AG04449 (cell line): ENCODE measurements around the gene GTF3A.

Experiments used
- CTCF ChIA-PET: fragments of 350-600 bp; formaldehyde crosslinking; extraction: SDS; loops from one replicate; lab custom pipeline; 2021; ENCODE audit warnings: antibody characterized with exemption; lab: Yijun Ruan, JAX
- POLR2A ChIA-PET: fragments of 400-600, 350-600 bp; formaldehyde crosslinking; extraction: SDS; loops from one replicate; lab custom pipeline; 2020; ENCODE audit warnings: antibody characterized with exemption, inconsistent platforms; lab: Yijun Ruan, JAX
- DNase-seq: peaks from one replicate; pipeline ENCODE4 v3.0.0-alpha.2; 2010; ENCODE audit warnings: low read depth, low spot score
- H3K4me3 ChIP-seq: 2 replicates; pipeline ENCODE4 v1.5.1; 2011; ENCODE audit warnings: low read depth, mild to moderate bottlenecking, control low read depth, low read length
- TF ChIP-seq, protein P1 (sequence below): IDR thresholded peaks from one replicate; pipeline ENCODE4 v1.5.1; 2011; ENCODE audit warnings: mild to moderate bottlenecking, moderate library complexity, low read length, control low read depth, inconsistent platforms; ENCODE audit not compliant: insufficient read depth; ENCODE audit errors: missing control alignments

Gene GTF3A

DNA sequence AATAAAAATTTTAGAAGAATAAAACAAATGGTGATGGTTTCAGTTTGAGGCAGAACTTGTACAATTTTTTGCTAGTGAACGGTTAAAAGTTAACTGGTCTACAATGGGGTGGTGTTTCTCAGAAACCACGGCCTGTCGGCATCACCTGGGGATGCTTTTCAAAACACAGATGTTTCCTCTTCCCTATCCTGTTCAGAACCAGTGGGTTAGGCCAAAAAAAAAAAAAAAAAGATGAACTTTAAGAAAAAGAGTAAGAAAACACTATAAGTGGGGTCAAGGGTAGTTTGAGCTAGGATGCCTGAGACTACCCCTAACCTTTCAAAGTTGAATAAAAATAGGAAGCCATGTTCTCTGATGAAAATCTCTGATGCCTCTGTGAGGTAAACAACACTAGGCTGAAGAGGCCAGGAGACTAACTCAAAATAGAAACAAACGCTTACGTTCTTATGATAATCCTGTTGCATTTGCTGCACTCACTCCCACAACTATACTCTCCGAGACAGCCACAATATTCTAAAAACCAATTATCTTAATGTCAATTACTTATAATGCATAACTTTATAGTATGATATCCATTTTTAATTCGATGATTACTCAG is 22.7 kb downstream of the GTF3A start:
- DNase-seq: no peak
- TF ChIP-seq, protein P1, sequence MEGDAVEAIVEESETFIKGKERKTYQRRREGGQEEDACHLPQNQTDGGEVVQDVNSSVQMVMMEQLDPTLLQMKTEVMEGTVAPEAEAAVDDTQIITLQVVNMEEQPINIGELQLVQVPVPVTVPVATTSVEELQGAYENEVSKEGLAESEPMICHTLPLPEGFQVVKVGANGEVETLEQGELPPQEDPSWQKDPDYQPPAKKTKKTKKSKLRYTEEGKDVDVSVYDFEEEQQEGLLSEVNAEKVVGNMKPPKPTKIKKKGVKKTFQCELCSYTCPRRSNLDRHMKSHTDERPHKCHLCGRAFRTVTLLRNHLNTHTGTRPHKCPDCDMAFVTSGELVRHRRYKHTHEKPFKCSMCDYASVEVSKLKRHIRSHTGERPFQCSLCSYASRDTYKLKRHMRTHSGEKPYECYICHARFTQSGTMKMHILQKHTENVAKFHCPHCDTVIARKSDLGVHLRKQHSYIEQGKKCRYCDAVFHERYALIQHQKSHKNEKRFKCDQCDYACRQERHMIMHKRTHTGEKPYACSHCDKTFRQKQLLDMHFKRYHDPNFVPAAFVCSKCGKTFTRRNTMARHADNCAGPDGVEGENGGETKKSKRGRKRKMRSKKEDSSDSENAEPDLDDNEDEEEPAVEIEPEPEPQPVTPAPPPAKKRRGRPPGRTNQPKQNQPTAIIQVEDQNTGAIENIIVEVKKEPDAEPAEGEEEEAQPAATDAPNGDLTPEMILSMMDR: no peak
- POLR2A ChIA-PET: no interaction called here
- H3K4me3 ChIP-seq: no peak overlapping the region
- CTCF ChIA-PET: interaction anchor here (0.7 to 0.8 kb wide), 2 partner anchors 22 to 69 kb away, joined by 3 read pairs; partner anchors contain the start of gene GTF3A

DNA sequence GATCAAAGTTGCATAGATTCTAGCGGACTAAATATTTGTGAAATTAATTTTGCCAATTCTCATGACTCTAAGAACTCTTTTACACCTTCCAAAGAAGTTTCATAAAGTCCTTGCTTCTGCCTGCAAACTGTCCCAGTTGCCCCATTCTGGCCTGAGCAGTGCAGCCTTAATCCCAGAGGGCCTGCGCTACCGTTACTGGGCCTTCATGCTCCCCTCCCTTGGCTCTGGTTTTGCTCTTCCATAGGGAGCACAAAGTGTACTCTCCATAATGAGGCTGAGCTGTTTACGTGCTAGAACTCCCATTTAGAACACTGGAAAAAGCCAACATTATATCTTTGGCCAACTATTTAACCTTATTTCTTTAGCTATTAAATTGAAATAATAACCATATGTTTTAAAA is 23.9 kb downstream of the GTF3A start:
- no peak for DNase-seq
- TF ChIP-seq, protein P1: no peak
- CTCF ChIA-PET: interaction anchor here (0.6 to 1.2 kb wide), 3 partner anchors 22 to 172 kb away, joined by 3 to 6 read pairs (median 3); no protein-coding TSS in a partner anchor
- no peak overlapping the region for H3K4me3 ChIP-seq
- POLR2A ChIA-PET: no interaction called here

DNA sequence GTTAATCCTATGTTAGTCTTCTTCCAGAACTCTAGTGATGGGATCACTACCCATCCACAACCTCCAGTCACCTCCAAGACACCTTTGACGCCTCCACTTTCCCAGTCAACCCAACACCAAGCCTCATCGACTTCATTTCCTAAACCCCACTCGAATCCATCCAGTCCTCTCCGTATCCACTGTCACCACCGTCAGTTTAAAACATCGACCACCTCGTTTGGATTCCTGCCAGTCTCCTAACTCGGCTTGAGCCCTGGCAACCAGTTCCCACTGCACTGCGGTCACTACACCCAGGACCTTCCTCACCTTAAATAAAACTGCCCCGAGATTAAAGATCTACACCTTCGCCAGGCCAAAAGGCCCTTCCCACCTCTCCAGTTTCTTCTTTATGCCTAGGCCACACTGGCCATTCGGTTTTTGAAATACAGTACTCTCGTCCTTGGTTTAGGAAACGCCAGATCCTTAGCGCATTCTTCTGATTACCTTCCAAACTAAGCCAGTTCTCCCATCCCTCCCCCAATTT is 24.7 kb downstream of the GTF3A start:
- TF ChIP-seq, protein P1: no peak
- H3K4me3 ChIP-seq: peak overlapping the region; percentile 83
- ChIA-PET POLR2A (interaction anchor here (1.3 kb wide), 1 partner anchor 170 kb away, joined by 3 read pairs; no protein-coding TSS in a partner anchor), CTCF (interaction anchor here (1.6 kb wide), 1 partner anchor 519 kb away, joined by 3 read pairs; no protein-coding TSS in a partner anchor)
- DNase-seq: no peak

DNA sequence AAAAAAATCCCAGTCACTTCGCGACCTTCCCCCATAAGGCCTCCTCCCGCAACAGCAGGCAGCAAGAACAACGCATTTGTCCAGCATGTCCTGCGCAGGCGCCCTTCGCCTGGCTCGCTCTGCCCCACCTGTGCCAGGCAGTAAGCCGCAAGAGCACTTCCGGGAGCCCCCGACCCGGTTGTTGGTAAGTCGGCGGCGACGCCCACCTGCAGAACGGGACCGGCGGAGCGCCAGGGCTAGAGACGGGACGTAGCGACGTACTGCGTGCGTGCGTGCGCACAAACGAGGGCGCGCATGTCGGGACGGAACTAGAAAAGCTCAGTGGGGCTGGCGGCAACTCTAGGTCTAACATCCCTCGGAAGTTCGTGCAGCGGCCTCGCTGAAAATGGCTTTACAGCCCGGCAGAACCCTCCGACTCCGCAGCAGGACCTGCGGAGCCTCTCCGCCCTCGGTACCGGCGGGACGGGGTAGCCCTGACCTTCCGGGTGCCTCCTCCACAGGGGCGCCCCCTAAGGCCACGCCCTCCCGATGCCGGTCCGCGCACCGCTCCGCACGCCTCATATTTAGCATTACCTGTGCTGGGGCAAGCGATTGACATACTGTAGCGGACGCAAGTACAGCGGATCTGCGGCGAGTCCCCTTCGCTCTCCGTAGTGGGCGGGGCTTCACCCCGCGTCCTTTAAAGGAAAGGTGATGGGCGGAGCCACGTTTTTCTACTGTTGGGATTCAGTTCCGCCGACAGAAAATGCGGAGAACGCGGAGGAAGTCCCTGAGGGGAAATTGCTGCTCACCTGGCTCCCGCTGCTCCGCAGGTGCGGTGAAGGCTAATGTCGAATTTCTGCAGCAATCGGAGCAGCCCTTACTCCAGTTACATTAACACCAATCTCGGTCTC is 25.8 kb downstream of the GTF3A start, which contains the start of gene MTIF3:
MTIF3 (minus strand) TSS at position 629 of the 893 bp plus-strand sequence. CDS start 10,116 bp downstream, outside the sequence.
- POLR2A ChIA-PET: interaction anchor here (0.8 to 1.3 kb wide), 3 partner anchors 25 to 169 kb away, joined by 3 to 5 read pairs (median 3); partner anchors contain the start of gene GTF3A
- TF ChIP-seq, protein P1: no peak
- CTCF ChIA-PET: interaction anchor here (1.4 to 1.6 kb wide), 2 partner anchors 88 to 520 kb away, joined by 3 read pairs; no protein-coding TSS in a partner anchor

DNA sequence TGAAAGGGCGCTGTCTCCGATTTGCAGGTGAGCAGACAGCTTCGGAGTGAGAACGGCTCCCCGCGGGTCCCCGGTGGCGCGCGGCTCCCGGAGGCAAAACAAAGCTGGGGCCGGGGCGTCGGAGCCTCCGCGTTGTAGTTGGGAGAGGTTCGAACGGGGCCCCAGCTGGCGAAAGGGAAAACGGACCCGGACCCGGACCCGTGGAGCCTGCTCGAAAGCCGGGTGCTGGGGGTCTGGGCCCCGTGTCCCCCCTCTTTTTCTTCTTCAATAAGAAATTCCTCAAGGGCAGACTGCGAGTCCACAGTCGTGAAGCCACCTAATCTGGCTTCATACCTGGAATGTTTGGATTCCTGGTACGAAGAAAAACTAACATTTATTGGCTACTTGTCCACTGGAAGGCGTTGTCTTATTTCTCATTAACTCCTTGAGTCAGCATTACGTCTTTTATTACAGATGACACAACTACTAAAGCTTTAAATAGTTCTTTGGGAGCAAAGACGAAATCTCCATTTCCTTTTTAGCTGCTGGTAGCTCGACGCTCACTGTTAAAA is 26.6 kb downstream of the GTF3A start:
- ChIA-PET CTCF (interaction anchor here (1.4 to 3.8 kb wide), 2 partner anchors 11 to 89 kb away, joined by 3 to 11 read pairs; no protein-coding TSS in a partner anchor), POLR2A (interaction anchor here (0.8 kb wide), 1 partner anchor 25 kb away, joined by 3 read pairs; no protein-coding TSS in a partner anchor)
- TF ChIP-seq, protein P1: no peak
- DNase-seq: no peak
- peak overlapping the region; percentile 83 for H3K4me3 ChIP-seq

More for the DNA sequence above, 25.8 kb downstream of the GTF3A start, which contains the start of gene MTIF3:
- peak; percentile 34 for DNase-seq
- peak within 1 kb of the TSS; percentile 83 for H3K4me3 ChIP-seq
